Ascending aorta (tissue), 2 donors: ENCODE results near the gene SLAMF8. TPM values are rescaled to one million over a fixed set of nuclear protein-coding genes. Genes with fewer than 3 reads are reported as not detected.

ENCODE experiments used
- DNase-seq, 2 donors: peaks; one replicate each; pipeline ENCODE4 v3.0.0-alpha.2; 2019; ENCODE audit warnings: low spot score in 2 of 2
- H3K27ac ChIP-seq, 2 donors: fragments of 200-600 bp; sonication (generic); one replicate each; pipeline ENCODE4 v1.5.1; 2016 to 2017; ENCODE audit warnings: mild to moderate bottlenecking in 1 of 2
- H3K27me3 ChIP-seq: fragments of 200-600 bp; sonication (generic); one replicate; pipeline ENCODE4 v1.5.1; 2017
- H3K36me3 ChIP-seq, 2 donors: fragments of 200-600 bp; sonication (generic); one replicate each; pipeline ENCODE4 v1.5.1; 2016
- H3K4me1 ChIP-seq, 2 donors: fragments of 200-600 bp; sonication (generic); one replicate each; pipeline ENCODE4 v1.5.1; 2016 to 2017; ENCODE audit warnings: mild to moderate bottlenecking in 1 of 2
- H3K4me3 ChIP-seq, 2 donors: fragments of 200-600 bp; sonication (generic); one replicate each; pipeline ENCODE4 v1.5.1; 2016 to 2017; ENCODE audit warnings: mild to moderate bottlenecking in 1 of 2
- H3K9me3 ChIP-seq, 2 donors: fragments of 200-600 bp; sonication (generic); one replicate each; pipeline ENCODE4 v1.5.1; 2016
- intact Hi-C: fragments of 100-400 bp; cut with DNase I; formaldehyde crosslinking; loops from one replicate; pipeline ENCODE4 v1.15.1; 2023
- total RNA-seq: library from RNA; depleted of rRNA; stranded (reverse); fragments of >200 nt; gene quantifications from one replicate; pipeline ENCODE4 v1.1.0, GENCODE V29; 2016
- TF ChIP-seq, protein P1 (sequence below), 3 experiments: fragments of 200-600 bp in 2 of 3; fragments of 450-650 bp in 1 of 3; sonication (generic) in 2 of 3; IDR thresholded peaks; one replicate each; pipeline ENCODE4 v1.5.1; 2016 to 2019; ENCODE audit warnings: antibody characterized with exemption in 3 of 3, mild to moderate bottlenecking in 1 of 3, moderate library complexity in 1 of 3

The SLAMF8 gene
- total RNA-seq, 1 donor from 2014 or later: 6.7 TPM

DNA sequence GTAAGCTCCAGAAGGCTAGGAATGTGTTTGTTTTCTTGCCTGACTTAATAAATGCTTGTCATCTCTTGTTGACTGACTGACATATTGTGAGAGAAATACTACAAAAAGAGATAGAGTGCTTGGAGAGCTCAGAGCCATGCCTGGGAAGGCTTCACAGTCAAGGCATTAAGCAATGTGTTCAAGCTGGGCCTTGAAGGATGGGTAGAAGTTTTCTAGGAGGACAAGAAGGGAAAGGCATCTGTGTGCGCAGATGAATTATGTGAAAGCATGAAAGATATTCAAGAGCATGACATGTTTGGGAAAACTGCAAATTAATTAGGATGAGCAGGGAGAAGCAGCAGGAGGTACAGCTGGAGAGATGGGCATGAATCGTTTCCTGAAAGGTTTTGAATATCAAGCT lies 5.6 kb downstream of the SLAMF8 start:
- H3K27me3 ChIP-seq: no peaks in the 10 kb centered on the region
- intact Hi-C loops: no loop called here
- TF ChIP-seq, protein P1, sequence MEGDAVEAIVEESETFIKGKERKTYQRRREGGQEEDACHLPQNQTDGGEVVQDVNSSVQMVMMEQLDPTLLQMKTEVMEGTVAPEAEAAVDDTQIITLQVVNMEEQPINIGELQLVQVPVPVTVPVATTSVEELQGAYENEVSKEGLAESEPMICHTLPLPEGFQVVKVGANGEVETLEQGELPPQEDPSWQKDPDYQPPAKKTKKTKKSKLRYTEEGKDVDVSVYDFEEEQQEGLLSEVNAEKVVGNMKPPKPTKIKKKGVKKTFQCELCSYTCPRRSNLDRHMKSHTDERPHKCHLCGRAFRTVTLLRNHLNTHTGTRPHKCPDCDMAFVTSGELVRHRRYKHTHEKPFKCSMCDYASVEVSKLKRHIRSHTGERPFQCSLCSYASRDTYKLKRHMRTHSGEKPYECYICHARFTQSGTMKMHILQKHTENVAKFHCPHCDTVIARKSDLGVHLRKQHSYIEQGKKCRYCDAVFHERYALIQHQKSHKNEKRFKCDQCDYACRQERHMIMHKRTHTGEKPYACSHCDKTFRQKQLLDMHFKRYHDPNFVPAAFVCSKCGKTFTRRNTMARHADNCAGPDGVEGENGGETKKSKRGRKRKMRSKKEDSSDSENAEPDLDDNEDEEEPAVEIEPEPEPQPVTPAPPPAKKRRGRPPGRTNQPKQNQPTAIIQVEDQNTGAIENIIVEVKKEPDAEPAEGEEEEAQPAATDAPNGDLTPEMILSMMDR (IDR thresholded peaks at IDR 0.05): no peak
- no peaks in the 10 kb centered on the region for H3K4me1 ChIP-seq
- H3K36me3 ChIP-seq: peaks cover 0 to 4% of the 10 kb centered on the region in 2 donors
- H3K9me3 ChIP-seq: no peaks in the 10 kb centered on the region
- H3K4me3 ChIP-seq: no peak overlapping the region
- DNase-seq: no peak
- H3K27ac ChIP-seq: no peak overlapping the region

DNA sequence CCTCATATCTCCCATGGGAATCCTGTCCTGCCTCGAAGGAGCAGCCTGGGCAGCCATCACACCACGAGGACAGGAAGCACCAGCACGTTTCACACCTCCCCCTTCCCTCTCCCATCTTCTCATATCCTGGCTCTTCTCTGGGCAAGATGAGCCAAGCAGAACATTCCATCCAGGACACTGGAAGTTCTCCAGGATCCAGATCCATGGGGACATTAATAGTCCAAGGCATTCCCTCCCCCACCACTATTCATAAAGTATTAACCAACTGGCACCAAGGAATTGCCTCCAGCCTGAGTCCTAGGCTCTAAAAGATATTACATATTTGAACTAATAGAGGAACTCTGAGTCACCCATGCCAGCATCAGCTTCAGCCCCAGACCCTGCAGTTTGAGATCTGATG lies 8.7 kb downstream of the SLAMF8 start:
- H3K4me1 ChIP-seq: no peaks in the 10 kb centered on the region
- no peaks in the 10 kb centered on the region for H3K27me3 ChIP-seq
- no peak overlapping the region for H3K27ac ChIP-seq
- no peak for DNase-seq
- peaks cover 0 to 4% of the 10 kb centered on the region in 2 donors for H3K36me3 ChIP-seq
- intact Hi-C loops: no loop called here
- H3K4me3 ChIP-seq: no peak overlapping the region
- TF ChIP-seq, protein P1 (IDR thresholded peaks at IDR 0.05): no peak
- H3K9me3 ChIP-seq: no peaks in the 10 kb centered on the region

DNA sequence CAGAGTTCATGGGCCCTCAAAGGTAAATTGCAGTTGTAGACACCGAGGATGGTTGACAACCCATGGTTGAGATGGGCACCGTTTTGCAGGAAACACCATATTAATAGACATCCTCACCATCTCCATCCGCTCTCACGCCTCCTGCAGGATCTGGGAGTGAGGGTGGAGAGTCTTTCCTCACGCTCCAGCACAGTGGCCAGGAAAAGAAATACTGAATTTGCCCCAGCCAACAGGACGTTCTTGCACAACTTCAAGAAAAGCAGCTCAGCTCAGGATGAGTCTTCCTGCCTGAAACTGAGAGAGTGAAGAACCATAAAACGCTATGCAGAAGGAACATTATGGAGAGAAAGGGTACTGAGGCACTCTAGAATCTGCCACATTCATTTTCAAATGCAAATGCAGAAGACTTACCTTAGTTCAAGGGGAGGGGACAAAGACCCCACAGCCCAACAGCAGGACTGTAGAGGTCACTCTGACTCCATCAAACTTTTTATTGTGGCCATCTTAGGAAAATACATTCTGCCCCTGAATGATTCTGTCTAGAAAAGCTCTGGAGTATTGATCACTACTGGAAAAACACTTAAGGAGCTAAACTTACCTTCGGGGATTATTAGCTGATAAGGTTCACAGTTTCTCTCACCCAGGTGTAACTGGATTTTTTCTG lies 9.3 kb downstream of the SLAMF8 start:
- TF ChIP-seq, protein P1 (IDR thresholded peaks at IDR 0.05): peak in 1 of 3 experiments; percentile 16
- Histone ChIP-seq H3K4me3 (no peak overlapping the region), H3K4me1 (no peaks in the 10 kb centered on the region), H3K27ac (no peak overlapping the region), H3K36me3 (peaks cover 0 to 4% of the 10 kb centered on the region in 2 donors), H3K27me3 (no peaks in the 10 kb centered on the region), H3K9me3 (no peaks in the 10 kb centered on the region)
- intact Hi-C loops: no loop called here
- DNase-seq: no peak

DNA sequence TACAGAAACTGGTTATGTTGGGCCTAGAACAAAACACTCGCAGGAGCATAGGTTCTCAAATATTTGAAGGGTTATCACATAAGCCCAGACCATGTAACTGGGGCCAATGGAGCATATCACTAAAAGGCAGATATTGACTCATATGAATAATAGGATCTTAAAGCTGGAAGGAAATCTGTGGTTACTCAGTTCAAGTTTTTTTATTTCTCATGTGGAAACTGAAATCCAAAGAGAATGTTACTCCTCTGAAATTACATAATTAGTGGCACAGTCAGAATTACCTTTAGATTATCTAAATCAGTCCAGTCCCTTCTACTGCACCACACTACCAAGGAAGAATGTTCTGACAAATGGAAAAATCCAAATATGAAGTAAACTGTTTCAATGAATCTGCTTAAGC lies 12.0 kb downstream of the SLAMF8 start:
- DNase-seq: no peak
- Histone ChIP-seq H3K4me3 (no peak overlapping the region), H3K9me3 (no peaks in the 10 kb centered on the region), H3K27me3 (no peaks in the 10 kb centered on the region), H3K27ac (no peak overlapping the region), H3K4me1 (no peaks in the 10 kb centered on the region), H3K36me3 (peaks cover 0 to 4% of the 10 kb centered on the region in 2 donors)
- TF ChIP-seq, protein P1 (IDR thresholded peaks at IDR 0.05): no peak
- intact Hi-C loops: no loop called here

DNA sequence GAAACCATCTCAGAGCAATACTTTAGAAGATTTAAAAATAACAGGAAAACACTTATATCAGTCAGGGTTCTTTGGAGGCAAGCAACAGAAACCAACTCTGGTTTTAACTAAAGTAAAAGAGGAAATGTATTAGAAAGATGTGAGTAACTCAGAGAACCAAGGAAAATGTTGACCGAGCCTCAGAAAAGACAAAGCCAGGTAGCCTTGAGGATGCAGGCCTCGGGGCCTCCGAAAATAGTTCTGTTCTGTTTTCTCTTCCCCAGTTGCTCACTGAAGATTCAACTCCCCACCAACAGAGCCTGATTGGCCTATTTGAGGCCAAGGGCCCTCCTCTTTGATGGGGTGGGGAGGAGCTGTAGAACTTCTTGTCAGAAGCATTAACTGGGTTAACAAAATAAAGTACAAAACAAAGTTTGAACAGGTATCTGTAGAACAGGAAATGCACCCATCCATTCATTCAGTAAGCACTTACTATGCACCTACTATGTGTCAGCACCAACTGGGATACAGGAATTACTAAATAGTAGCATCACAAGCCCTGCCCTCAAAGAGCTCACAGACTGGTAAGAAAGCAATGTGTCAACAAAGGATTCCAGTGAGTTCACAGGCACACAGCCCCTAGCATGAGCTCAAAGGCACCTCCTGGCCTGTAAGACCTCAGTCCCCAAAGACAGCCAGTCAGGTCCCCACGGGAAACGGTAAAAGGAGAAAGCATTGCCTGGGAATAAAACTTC lies 12.6 kb downstream of the SLAMF8 start:
- DNase-seq: no peak
- intact Hi-C loops: no loop called here
- TF ChIP-seq, protein P1 (IDR thresholded peaks at IDR 0.05): no peak
- Histone ChIP-seq H3K27ac (no peak overlapping the region), H3K9me3 (no peaks in the 10 kb centered on the region), H3K36me3 (peaks cover 0 to 4% of the 10 kb centered on the region in 2 donors), H3K27me3 (no peaks in the 10 kb centered on the region), H3K4me3 (no peak overlapping the region), H3K4me1 (no peaks in the 10 kb centered on the region)
